ENCODE results near the gene SLC36A1. TPM values are rescaled to one million over a fixed set of nuclear protein-coding genes. Genes with fewer than 3 reads are reported as not detected.

SLC36A1 gene
- total and polyA plus RNA-seq, 2 of the 8 experiments (the other 6 are each of a cell fraction or from before 2014, with no cell fraction given), result 6.6 to 9.6 TPM

DNA sequence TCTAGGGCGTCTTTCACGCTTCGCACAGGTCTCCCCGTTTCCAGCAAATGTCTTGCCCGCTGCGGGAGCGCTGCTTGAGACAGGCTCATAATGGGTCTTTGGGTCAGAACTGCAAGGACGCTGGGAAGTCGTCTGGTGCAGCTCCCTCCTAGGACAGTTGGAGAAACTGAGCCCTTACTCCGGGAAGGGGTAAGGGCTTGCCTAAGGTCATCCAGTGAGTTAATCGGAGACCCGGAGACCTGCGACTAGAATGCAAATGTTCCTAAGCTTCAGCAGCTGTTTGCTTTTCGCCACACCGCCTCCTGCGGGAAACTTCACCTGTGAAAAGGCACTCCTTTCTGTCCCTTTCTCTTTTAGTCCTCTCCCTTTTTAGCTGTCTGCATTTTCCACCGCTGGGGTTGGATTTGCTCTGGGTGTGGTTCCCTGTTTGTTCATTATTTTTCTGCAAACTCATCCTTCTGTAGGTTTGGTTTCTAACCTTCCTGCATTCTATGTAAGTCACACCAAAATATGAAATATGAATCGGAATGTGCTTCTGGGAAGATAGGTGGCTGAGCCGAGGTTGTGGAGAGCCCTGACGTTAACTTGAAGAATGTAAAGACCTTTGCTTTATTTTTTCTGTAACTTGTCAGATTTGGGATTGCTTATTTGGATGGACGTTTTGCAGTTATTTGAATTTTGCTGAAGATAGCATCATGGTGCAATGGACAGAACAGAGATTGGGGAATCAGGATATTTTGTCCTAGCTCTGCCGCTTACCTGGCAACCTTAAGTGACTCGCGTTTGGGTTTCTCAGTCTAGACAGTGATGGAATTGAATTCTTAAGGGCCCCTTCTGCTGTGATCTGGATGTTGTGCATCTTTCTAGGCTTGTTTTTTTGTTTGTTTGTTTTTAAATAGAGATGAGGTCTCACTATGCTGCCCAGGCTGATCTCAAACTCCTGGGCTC lies 909 bp downstream of the SLC36A1 start (continued):
- TF ChIP-seq KDM1A (IDR thresholded peaks at IDR 0.05; ENCODE audit: borderline replicate concordance, low read length) (no peak), YY1 (IDR thresholded peaks at IDR 0.05; ENCODE audit: low read depth, low read length) (no peak), KDM5A (IDR thresholded peaks at IDR 0.05; ENCODE audit: low read length) (no peak), RFX5 (IDR thresholded peaks at IDR 0.05; ENCODE audit: borderline replicate concordance, low read depth, low read length) (no peak), GABPA (IDR thresholded peaks at IDR 0.05; ENCODE audit: borderline replicate concordance, insufficient read depth, low read length) (no peak), BACH1 (IDR thresholded peaks at IDR 0.05; ENCODE audit: low read length) (peak; percentile 33; the same call in 1 of the 2 replicates), SP1 (IDR thresholded peaks at IDR 0.05; ENCODE audit: low read depth, low read length) (no peak), CHD1 (IDR thresholded peaks at IDR 0.05; ENCODE audit: low read depth, low read length) (no peak), TAF7 (optimal IDR thresholded peaks at IDR 0.05; ENCODE audit: borderline replicate concordance, low read depth, low read length) (no peak), CBX8 (IDR thresholded peaks at IDR 0.05; ENCODE audit: borderline replicate concordance, low read depth, low read length) (no peak), SRF (IDR thresholded peaks at IDR 0.05; ENCODE audit: low read depth, low read length) (no peak), HDAC6 (IDR thresholded peaks at IDR 0.05; ENCODE audit: low read depth, low read length) (no peak)
- TF ChIP-seq, protein P1, sequence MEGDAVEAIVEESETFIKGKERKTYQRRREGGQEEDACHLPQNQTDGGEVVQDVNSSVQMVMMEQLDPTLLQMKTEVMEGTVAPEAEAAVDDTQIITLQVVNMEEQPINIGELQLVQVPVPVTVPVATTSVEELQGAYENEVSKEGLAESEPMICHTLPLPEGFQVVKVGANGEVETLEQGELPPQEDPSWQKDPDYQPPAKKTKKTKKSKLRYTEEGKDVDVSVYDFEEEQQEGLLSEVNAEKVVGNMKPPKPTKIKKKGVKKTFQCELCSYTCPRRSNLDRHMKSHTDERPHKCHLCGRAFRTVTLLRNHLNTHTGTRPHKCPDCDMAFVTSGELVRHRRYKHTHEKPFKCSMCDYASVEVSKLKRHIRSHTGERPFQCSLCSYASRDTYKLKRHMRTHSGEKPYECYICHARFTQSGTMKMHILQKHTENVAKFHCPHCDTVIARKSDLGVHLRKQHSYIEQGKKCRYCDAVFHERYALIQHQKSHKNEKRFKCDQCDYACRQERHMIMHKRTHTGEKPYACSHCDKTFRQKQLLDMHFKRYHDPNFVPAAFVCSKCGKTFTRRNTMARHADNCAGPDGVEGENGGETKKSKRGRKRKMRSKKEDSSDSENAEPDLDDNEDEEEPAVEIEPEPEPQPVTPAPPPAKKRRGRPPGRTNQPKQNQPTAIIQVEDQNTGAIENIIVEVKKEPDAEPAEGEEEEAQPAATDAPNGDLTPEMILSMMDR (IDR thresholded peaks at IDR 0.05; ENCODE audit: control extremely low read depth in 1 of 3, insufficient read depth in 1 of 3, low read depth in 1 of 3, low read length in 3 of 3), result peak in 1 of 3 experiments; percentile 32; a peak in 1 of 4 replicates
- TF ChIP-seq, protein P2, sequence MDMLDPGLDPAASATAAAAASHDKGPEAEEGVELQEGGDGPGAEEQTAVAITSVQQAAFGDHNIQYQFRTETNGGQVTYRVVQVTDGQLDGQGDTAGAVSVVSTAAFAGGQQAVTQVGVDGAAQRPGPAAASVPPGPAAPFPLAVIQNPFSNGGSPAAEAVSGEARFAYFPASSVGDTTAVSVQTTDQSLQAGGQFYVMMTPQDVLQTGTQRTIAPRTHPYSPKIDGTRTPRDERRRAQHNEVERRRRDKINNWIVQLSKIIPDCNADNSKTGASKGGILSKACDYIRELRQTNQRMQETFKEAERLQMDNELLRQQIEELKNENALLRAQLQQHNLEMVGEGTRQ (IDR thresholded peaks at IDR 0.05; ENCODE audit: low read length), result no peak
- TF ChIP-seq, protein P3, sequence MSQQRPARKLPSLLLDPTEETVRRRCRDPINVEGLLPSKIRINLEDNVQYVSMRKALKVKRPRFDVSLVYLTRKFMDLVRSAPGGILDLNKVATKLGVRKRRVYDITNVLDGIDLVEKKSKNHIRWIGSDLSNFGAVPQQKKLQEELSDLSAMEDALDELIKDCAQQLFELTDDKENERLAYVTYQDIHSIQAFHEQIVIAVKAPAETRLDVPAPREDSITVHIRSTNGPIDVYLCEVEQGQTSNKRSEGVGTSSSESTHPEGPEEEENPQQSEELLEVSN (IDR thresholded peaks at IDR 0.05), result no peak
- TF ChIP-seq, protein P4, sequence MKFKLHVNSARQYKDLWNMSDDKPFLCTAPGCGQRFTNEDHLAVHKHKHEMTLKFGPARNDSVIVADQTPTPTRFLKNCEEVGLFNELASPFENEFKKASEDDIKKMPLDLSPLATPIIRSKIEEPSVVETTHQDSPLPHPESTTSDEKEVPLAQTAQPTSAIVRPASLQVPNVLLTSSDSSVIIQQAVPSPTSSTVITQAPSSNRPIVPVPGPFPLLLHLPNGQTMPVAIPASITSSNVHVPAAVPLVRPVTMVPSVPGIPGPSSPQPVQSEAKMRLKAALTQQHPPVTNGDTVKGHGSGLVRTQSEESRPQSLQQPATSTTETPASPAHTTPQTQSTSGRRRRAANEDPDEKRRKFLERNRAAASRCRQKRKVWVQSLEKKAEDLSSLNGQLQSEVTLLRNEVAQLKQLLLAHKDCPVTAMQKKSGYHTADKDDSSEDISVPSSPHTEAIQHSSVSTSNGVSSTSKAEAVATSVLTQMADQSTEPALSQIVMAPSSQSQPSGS (IDR thresholded peaks at IDR 0.05; ENCODE audit: low read length), result no peak
- TF ChIP-seq, protein P5, sequence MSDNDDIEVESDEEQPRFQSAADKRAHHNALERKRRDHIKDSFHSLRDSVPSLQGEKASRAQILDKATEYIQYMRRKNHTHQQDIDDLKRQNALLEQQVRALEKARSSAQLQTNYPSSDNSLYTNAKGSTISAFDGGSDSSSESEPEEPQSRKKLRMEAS (IDR thresholded peaks at IDR 0.05), result no peak
